Measurements from ENCODE around the gene MUC5AC. TPM values are rescaled to one million over a fixed set of nuclear protein-coding genes. Genes with fewer than 3 reads are reported as not detected.
"Not testable (repeated sequence)": the region's sequence is repeated elsewhere in the genome, so short reads cannot be mapped to it uniquely, and the experiment has no call there.

MUC5AC gene
- total RNA-seq, 1 experiment from 2014 or later = 0.11 TPM

GRCh38 chr11:1163321-1163910 is 5.7 kb downstream of the MUC5AC start:
- no peaks in the 10 kb centered on the region for H4K20me1 ChIP-seq (ENCODE audit: low read length)
- intact Hi-C loops (cut with micrococcal nuclease) = no loop called here

GRCh38 chr11:1163911-1164735 is 6.4 kb downstream of the MUC5AC start:
- TF ChIP-seq EZH2 (IDR thresholded peaks at IDR 0.05; ENCODE audit: low read length, unreplicated experiment) (no peak), CTCF (conservative IDR thresholded peaks at IDR 0.05; ENCODE audit: low read depth, low read length) (no peak), EZH2phosphoT487 (IDR thresholded peaks at IDR 0.05; ENCODE audit: borderline replicate concordance, low read length) (no peak)
- intact Hi-C loops (cut with micrococcal nuclease) = no loop called here
- ChIA-PET CTCF (no interaction called here), POLR2A (ENCODE audit: unreplicated experiment) (no interaction called here)
- Histone ChIP-seq H3K4me1 (ENCODE audit: insufficient read depth, low read length) (no peaks in the 10 kb centered on the region), H4K20me1 (ENCODE audit: low read length) (no peaks in the 10 kb centered on the region), H3F3A (ENCODE audit: low read length, unreplicated experiment) (no peaks in the 10 kb centered on the region), H3K27ac (ENCODE audit: low read length) (no peak overlapping the region), H3K9ac (ENCODE audit: low read length) (no peak overlapping the region), H3K79me2 (ENCODE audit: low read length) (no peaks in the 10 kb centered on the region), H2AFZ (ENCODE audit: low read length) (no peak overlapping the region), H3K27me3 (ENCODE audit: low read length) (no peaks in the 10 kb centered on the region), H3K4me2 (ENCODE audit: low read length) (no peak overlapping the region), H3K9me3 (ENCODE audit: low read length) (no peaks in the 10 kb centered on the region), H3K36me3 (ENCODE audit: low read depth, low read length) (no peaks in the 10 kb centered on the region), H3K4me3 (ENCODE audit: low read length) (no peak overlapping the region), H3K9me2 (replicated peaks; ENCODE audit: low read length) (no peaks in the 10 kb centered on the region)
- BruUV-seq (replicated peaks) = TSS peak; percentile 33
- DNase-seq (no peak), ATAC-seq (no peak)

More at GRCh38 chr11:1163321-1163910, 5.7 kb downstream of the MUC5AC start:
- no peaks in the 10 kb centered on the region for H3K9me2 ChIP-seq (replicated peaks; ENCODE audit: low read length)
- POLR2A ChIA-PET (ENCODE audit: unreplicated experiment) = no interaction called here
- no peak for ATAC-seq
- no peaks in the 10 kb centered on the region for H3K9me3 ChIP-seq (ENCODE audit: low read length)
- H3F3A ChIP-seq (ENCODE audit: low read length, unreplicated experiment) = no peaks in the 10 kb centered on the region
- no peak for DNase-seq
- H2AFZ ChIP-seq (ENCODE audit: low read length) = no peak overlapping the region
- CTCF ChIA-PET = no interaction called here
- no TSS peak for BruUV-seq (replicated peaks)
- no peaks in the 10 kb centered on the region for H3K36me3 ChIP-seq (ENCODE audit: low read depth, low read length)
- no peak overlapping the region for H3K4me3 ChIP-seq (ENCODE audit: low read length)
- no peaks in the 10 kb centered on the region for H3K27me3 ChIP-seq (ENCODE audit: low read length)
- no peak overlapping the region for H3K9ac ChIP-seq (ENCODE audit: low read length)
- H3K27ac ChIP-seq (ENCODE audit: low read length) = no peak overlapping the region
- TF ChIP-seq CTCF (conservative IDR thresholded peaks at IDR 0.05; ENCODE audit: low read depth, low read length) = no peak
- TF ChIP-seq EZH2 (IDR thresholded peaks at IDR 0.05; ENCODE audit: low read length, unreplicated experiment) = no peak
- no peak for TF ChIP-seq EZH2phosphoT487 (IDR thresholded peaks at IDR 0.05; ENCODE audit: borderline replicate concordance, low read length)
- H3K4me2 ChIP-seq (ENCODE audit: low read length) = no peak overlapping the region
- no peaks in the 10 kb centered on the region for H3K4me1 ChIP-seq (ENCODE audit: insufficient read depth, low read length)
- H3K79me2 ChIP-seq (ENCODE audit: low read length) = no peaks in the 10 kb centered on the region

- H3K9ac ChIP-seq (ENCODE audit: low read length); H3K4me3 ChIP-seq (ENCODE audit: low read length); H3K79me2 ChIP-seq (ENCODE audit: low read length); ATAC-seq; intact Hi-C loops (cut with micrococcal nuclease); H2AFZ ChIP-seq (ENCODE audit: low read length); POLR2A ChIA-PET (ENCODE audit: unreplicated experiment); H3K36me3 ChIP-seq (ENCODE audit: low read depth, low read length); H3K9me3 ChIP-seq (ENCODE audit: low read length); H3K4me2 ChIP-seq (ENCODE audit: low read length); H3K9me2 ChIP-seq (replicated peaks; ENCODE audit: low read length); H3K4me1 ChIP-seq (ENCODE audit: insufficient read depth, low read length); CTCF ChIA-PET; H3K27ac ChIP-seq (ENCODE audit: low read length); H3F3A ChIP-seq (ENCODE audit: low read length, unreplicated experiment); DNase-seq; H4K20me1 ChIP-seq (ENCODE audit: low read length); H3K27me3 ChIP-seq (ENCODE audit: low read length); BruUV-seq (replicated peaks): not testable (repeated sequence)
Measured at GRCh38 chr11:1164779-1165255, 7.1 kb downstream of the MUC5AC start.
